ENCODE data around the gene CYB561D2.

The CYB561D2 gene

DNA sequence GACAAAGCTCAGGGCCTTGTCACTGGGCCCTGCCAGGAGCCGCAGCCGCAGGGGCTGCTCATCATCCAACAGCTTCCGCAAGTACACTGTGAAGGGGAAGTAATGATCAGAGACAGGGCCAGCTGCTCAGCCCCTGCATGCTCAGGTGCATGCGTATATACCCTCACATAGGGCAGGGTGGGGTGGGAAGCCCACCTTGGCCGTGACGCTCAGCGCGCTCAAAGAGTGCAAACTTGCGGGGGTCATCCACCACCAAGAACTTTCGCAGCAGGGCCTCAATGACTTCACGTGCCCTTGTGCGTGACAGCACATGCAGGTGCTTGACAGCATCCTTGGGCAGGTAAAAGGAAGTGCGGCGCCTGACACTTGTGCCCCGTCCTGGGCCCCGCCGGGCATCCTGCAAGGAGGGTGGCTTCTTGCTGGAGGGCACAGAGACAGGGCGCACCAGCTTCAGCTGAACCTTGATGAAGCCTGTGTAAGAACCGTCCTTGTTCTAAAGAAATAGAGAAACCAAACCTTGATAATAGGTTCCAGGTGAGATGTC, 19.2 kb upstream of the CYB561D2 start:
- Mint-ChIP-seq H3K27me3 (no peaks in the 10 kb centered on the region), H3K4me1 (ENCODE audit: low read depth) (peaks cover 40% of the 10 kb centered on the region), H3K36me3 (no peaks in the 10 kb centered on the region), H3K9me3 (ENCODE audit: low read depth) (no peaks in the 10 kb centered on the region), H3K27ac (no peak overlapping the region), H3K4me3 (no peak overlapping the region)

DNA sequence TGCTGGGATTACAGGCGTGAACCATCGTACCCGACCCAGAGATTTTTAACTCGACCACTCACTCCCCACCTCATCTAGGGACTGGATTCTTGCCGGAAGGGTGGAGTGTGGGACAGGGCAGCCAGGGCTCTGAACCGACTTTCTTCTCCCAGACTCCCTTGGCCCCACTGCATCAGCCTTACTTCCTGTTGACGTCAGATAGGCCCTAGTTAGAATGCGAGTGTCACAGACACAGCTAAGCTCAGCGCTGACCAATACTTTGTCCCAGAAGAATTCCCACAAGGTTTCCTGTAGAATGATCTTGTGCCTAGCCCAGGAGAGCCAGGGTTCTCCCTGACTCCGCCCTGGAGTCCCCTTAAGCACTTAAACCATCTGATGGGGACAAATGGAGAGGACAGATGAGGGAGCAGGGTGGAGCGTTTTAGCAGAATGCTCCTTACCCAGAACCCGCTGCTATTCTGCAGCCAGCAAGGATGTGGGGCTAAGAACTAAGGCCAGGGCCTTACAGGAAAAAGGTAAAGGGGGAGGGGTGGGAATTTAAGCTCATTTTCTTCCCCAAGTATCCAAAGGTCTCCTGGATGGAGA, 16.8 kb upstream of the CYB561D2 start:
- Mint-ChIP-seq H3K36me3 (no peaks in the 10 kb centered on the region), H3K27ac (peak overlapping the region; percentile 81), H3K4me3 (peak overlapping the region; percentile 99), H3K4me1 (ENCODE audit: low read depth) (peaks cover 39% of the 10 kb centered on the region), H3K9me3 (ENCODE audit: low read depth) (no peaks in the 10 kb centered on the region), H3K27me3 (no peaks in the 10 kb centered on the region)

DNA sequence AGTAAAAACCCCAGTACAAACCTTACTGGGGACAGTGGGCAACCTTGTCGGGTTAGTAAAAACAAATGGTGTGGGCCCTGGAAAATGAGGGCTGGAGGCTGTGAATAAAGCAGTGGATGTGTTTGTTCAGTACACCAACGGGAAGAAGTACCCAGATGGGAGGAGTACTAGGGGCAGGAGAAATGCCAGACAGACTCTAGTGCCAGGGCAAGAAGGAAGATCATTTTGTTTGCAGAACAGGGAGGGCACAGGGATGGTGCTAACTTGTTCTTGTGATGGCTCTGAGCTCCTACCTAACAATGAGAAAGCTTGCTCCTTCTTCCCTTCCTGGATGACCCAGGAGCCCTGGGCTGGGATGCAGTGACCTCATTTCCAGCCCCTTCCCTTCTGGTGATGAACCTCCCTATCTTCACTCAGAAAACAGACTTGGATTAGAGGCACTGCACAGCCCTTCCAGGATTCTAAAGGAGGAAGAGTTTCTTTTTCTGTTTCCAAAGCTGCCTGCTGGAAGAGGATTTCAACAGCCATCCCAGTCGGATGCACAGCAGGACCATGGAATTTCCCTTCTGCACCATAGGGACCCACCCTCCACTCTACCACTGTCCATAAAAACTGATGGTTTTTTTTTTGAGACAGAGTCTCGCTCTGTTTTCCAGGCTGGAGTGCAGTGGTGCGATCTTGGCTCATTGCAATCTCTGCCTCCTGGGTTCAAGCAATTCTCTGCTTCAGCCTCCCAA, 16.2 kb upstream of the CYB561D2 start:
- Mint-ChIP-seq H3K27me3 (no peaks in the 10 kb centered on the region), H3K4me3 (peak overlapping the region; percentile 99), H3K4me1 (ENCODE audit: low read depth) (peaks cover 46% of the 10 kb centered on the region), H3K27ac (peak overlapping the region; percentile 81), H3K36me3 (no peaks in the 10 kb centered on the region), H3K9me3 (ENCODE audit: low read depth) (no peaks in the 10 kb centered on the region)

GRCh38 chr3:50336452-50337174, 14.0 kb upstream of the CYB561D2 start:
- H3K4me3 Mint-ChIP-seq: peak overlapping the region; percentile 99
- peaks cover 58% of the 10 kb centered on the region for H3K4me1 Mint-ChIP-seq (ENCODE audit: low read depth)
- no peaks in the 10 kb centered on the region for H3K9me3 Mint-ChIP-seq (ENCODE audit: low read depth)
- H3K27ac Mint-ChIP-seq: peak overlapping the region; percentile 99
- H3K27me3 Mint-ChIP-seq: no peaks in the 10 kb centered on the region
- no peaks in the 10 kb centered on the region for H3K36me3 Mint-ChIP-seq

DNA sequence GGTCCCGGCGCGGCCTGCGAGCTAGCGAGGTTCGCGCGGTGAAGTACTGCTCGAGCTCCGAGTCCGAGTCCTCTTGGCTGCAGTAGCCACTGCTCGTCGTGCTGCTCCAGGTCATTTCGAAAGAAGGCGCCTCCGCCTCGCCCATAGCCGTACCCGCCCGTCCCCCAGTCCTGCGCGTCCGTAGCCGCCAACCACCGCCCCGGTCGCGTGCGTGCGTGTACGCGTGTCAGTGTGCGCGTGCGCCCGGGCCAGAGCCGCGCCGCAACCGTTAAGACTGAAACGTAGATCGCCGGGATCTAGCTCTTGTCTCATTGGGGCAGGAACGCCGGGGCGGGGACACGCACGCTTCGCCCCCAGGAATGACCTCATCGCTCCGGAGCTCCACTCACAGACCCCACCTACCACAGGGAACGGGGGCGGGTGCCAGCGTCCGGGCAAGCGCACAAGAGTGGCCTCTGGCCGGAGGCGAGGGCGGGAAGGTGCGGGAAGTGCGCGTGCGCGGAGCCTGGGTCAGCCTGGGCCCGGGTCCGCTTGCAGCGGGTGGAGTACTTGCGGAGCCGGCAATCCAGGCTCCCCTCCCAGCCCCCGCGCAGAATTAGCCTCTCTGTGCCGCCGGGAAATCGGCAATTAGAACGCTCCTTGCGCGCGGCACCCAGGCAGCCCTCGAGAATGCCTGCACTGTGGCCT, 13.3 kb upstream of the CYB561D2 start:
- H3K27me3 Mint-ChIP-seq: no peaks in the 10 kb centered on the region
- peak overlapping the region; percentile 99 for H3K27ac Mint-ChIP-seq
- H3K9me3 Mint-ChIP-seq (ENCODE audit: low read depth): no peaks in the 10 kb centered on the region
- H3K4me1 Mint-ChIP-seq (ENCODE audit: low read depth): peaks cover 58% of the 10 kb centered on the region
- no peaks in the 10 kb centered on the region for H3K36me3 Mint-ChIP-seq
- H3K4me3 Mint-ChIP-seq: peak overlapping the region; percentile 99

- peaks cover 53% of the 10 kb centered on the region for H3K4me1 Mint-ChIP-seq (ENCODE audit: low read depth)
- H3K27ac Mint-ChIP-seq: peak overlapping the region; percentile 99
- no peaks in the 10 kb centered on the region for H3K27me3 Mint-ChIP-seq
- H3K36me3 Mint-ChIP-seq: no peaks in the 10 kb centered on the region
- no peaks in the 10 kb centered on the region for H3K9me3 Mint-ChIP-seq (ENCODE audit: low read depth)
- peak overlapping the region; percentile 99 for H3K4me3 Mint-ChIP-seq
These were observed 11.7 kb upstream of the CYB561D2 start for GRCh38 chr3:50338965-50339364.

DNA sequence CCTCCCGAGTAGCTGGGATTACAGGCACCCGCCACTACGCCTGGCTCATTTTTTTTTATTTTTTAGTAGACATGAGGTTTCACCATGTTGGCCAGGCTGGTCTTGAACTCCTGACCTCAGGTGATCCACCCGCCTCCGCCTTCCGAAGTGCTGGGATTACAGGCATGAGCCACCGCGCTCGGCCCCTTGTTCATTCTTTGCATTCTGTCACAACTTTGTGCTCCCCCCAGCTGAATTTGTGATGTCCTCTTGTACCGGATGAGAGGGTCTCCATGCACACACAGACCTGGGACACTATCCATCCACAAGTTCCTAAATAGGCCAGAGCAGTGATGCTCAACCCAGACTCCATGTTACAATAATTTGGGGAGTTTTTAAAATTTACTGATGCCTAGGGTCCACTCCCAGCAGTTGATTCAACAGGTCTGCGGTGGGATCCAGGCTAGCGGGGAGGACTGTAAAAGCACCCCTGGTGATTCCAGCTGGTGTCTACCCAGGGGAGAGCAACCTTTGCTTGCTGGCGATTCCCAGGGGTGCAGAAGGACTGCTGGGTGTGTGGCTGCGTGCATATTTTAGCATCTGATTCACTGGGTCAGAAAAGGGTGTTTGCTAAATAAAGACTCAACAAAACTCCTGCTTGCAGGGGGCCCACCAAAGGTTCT, 11.0 kb upstream of the CYB561D2 start:
- Mint-ChIP-seq H3K4me3 (peak overlapping the region; percentile 99), H3K9me3 (ENCODE audit: low read depth) (no peaks in the 10 kb centered on the region), H3K27ac (peak overlapping the region; percentile 99), H3K4me1 (ENCODE audit: low read depth) (peaks cover 46% of the 10 kb centered on the region), H3K36me3 (no peaks in the 10 kb centered on the region), H3K27me3 (no peaks in the 10 kb centered on the region)

DNA sequence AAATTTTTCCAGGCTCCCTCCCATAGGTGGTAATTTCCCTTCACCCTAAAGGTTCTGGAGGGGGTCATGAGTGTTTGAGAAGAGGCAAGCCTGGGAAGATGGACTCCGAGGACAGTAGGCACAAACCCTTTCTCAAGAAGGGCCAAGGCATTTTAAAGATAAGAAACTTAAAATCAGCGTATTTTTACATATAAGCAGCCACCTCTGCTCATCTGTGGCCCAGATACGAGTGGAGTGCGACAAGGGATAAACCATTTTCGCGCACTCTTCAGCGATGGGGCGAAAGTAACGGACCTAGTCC, 10.6 kb upstream of the CYB561D2 start:
- H3K36me3 Mint-ChIP-seq: no peaks in the 10 kb centered on the region
- H3K9me3 Mint-ChIP-seq (ENCODE audit: low read depth): no peaks in the 10 kb centered on the region
- peak overlapping the region; percentile 99 for H3K27ac Mint-ChIP-seq
- H3K4me1 Mint-ChIP-seq (ENCODE audit: low read depth): peaks cover 47% of the 10 kb centered on the region
- H3K4me3 Mint-ChIP-seq: peak overlapping the region; percentile 99
- no peaks in the 10 kb centered on the region for H3K27me3 Mint-ChIP-seq

DNA sequence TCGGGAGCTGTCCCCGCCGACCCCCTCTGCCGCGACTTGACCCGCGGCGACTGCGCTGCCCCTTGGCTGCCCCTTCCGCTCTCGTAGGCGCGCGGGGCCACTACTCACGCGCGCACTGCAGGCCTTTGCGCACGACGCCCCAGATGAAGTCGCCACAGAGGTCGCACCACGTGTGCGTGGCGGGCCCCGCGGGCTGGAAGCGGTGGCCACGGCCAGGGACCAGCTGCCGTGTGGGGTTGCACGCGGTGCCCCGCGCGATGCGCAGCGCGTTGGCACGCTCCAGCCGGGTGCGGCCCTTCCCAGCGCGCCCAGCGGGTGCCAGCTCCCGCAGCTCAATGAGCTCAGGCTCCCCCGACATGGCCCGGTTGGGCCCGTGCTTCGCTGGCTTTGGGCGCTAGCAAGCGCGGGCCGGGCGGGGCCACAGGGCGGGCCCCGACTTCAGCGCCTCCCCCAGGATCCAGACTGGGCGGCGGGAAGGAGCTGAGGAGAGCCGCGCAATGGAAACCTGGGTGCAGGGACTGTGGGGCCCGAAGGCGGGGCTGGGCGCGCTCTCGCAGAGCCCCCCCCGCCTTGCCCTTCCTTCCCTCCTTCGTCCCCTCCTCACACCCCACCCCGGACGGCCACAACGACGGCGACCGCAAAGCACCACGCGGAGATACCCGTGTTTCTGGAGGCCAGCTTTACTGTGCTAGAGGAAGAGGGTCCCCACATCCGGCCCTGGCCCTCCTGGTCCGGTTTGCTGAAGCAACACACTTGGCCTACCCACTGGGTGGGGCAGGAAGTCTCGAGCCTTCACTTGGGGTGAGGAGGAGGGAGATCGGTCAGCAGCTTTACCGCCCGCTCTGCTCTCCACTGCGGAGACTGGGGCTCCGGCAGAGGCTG, 10.0 kb upstream of the CYB561D2 start, which contains the start of gene RASSF1:
TSS of gene RASSF1 (minus strand) at position 389 of the 882 bp plus-strand sequence. CDS start at position 358, 31 bp downstream.
- H3K36me3 Mint-ChIP-seq: no peaks in the 10 kb centered on the region
- peaks cover 43% of the 10 kb centered on the region for H3K4me1 Mint-ChIP-seq (ENCODE audit: low read depth)
- no peaks in the 10 kb centered on the region for H3K27me3 Mint-ChIP-seq
- H3K4me3 Mint-ChIP-seq: peak within 1 kb of the TSS; percentile 99
- no peaks in the 10 kb centered on the region for H3K9me3 Mint-ChIP-seq (ENCODE audit: low read depth)
- H3K27ac Mint-ChIP-seq: peak within 1 kb of the TSS; percentile 99

DNA sequence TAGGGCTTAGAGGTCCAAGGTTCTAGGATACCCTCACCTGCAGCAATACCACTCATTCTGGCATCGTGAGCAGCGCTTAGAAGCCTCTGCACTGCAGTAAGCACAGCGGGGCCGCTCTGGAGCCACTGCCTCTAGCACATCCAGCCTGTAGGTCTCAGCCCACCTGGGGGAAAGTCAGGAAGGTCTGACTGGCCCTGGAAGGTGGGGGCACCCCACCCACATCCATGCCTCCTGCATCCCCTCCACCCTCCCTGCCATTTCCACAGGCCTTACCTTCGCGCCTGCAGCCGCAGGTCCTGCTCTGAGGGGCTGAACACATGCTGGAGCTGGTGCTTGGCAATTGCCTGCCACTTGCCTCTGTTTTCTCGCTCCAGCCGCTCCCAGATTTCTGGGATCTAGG, 9.1 kb upstream of the CYB561D2 start:
- H3K4me1 Mint-ChIP-seq (ENCODE audit: low read depth): peaks cover 42% of the 10 kb centered on the region
- H3K36me3 Mint-ChIP-seq: no peaks in the 10 kb centered on the region
- no peaks in the 10 kb centered on the region for H3K9me3 Mint-ChIP-seq (ENCODE audit: low read depth)
- H3K27me3 Mint-ChIP-seq: no peaks in the 10 kb centered on the region
- peak overlapping the region; percentile 82 for H3K4me3 Mint-ChIP-seq
- peak overlapping the region; percentile 92 for H3K27ac Mint-ChIP-seq

GRCh38 chr3:50341996-50342650, 8.5 kb upstream of the CYB561D2 start:
- peaks cover 43% of the 10 kb centered on the region for H3K4me1 Mint-ChIP-seq (ENCODE audit: low read depth)
- H3K27me3 Mint-ChIP-seq: no peaks in the 10 kb centered on the region
- no peaks in the 10 kb centered on the region for H3K36me3 Mint-ChIP-seq
- H3K9me3 Mint-ChIP-seq (ENCODE audit: low read depth): no peaks in the 10 kb centered on the region
- peak overlapping the region; percentile 16 for H3K27ac Mint-ChIP-seq
- no peak overlapping the region for H3K4me3 Mint-ChIP-seq

GRCh38 chr3:50342813-50343633, 7.6 kb upstream of the CYB561D2 start:
- Mint-ChIP-seq H3K9me3 (ENCODE audit: low read depth) (no peaks in the 10 kb centered on the region), H3K27me3 (no peaks in the 10 kb centered on the region), H3K36me3 (no peaks in the 10 kb centered on the region), H3K4me3 (no peak overlapping the region), H3K27ac (peak overlapping the region; percentile 28), H3K4me1 (ENCODE audit: low read depth) (peaks cover 49% of the 10 kb centered on the region)

- Mint-ChIP-seq H3K36me3 (no peaks in the 10 kb centered on the region), H3K9me3 (ENCODE audit: low read depth) (no peaks in the 10 kb centered on the region), H3K27me3 (no peaks in the 10 kb centered on the region), H3K4me1 (ENCODE audit: low read depth) (peaks cover 50% of the 10 kb centered on the region), H3K4me3 (no peak overlapping the region), H3K27ac (no peak overlapping the region)
These were observed 5.7 kb upstream of the CYB561D2 start for GRCh38 chr3:50345008-50345407.

Measured in activated naive CD8-positive, alpha-beta T cell (primary cell).